ENCODE data around the gene KIF23.

Gene KIF23

GRCh38 chr15:69486481-69487110, 72.4 kb downstream of the KIF23 start:
- no peak for TF ChIP-seq ZBTB7A (IDR thresholded peaks at IDR 0.05; ENCODE audit: low read depth)
- TF ChIP-seq, protein P1, sequence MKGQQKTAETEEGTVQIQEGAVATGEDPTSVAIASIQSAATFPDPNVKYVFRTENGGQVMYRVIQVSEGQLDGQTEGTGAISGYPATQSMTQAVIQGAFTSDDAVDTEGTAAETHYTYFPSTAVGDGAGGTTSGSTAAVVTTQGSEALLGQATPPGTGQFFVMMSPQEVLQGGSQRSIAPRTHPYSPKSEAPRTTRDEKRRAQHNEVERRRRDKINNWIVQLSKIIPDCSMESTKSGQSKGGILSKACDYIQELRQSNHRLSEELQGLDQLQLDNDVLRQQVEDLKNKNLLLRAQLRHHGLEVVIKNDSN (IDR thresholded peaks at IDR 0.05): no peak
- TF ChIP-seq EP300 (IDR thresholded peaks at IDR 0.05; ENCODE audit: borderline replicate concordance): no peak
- no peak for TF ChIP-seq CEBPB (IDR thresholded peaks at IDR 0.05)
- TF ChIP-seq, protein P2, sequence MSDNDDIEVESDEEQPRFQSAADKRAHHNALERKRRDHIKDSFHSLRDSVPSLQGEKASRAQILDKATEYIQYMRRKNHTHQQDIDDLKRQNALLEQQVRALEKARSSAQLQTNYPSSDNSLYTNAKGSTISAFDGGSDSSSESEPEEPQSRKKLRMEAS (IDR thresholded peaks at IDR 0.05): no peak
- TF ChIP-seq, protein P3, sequence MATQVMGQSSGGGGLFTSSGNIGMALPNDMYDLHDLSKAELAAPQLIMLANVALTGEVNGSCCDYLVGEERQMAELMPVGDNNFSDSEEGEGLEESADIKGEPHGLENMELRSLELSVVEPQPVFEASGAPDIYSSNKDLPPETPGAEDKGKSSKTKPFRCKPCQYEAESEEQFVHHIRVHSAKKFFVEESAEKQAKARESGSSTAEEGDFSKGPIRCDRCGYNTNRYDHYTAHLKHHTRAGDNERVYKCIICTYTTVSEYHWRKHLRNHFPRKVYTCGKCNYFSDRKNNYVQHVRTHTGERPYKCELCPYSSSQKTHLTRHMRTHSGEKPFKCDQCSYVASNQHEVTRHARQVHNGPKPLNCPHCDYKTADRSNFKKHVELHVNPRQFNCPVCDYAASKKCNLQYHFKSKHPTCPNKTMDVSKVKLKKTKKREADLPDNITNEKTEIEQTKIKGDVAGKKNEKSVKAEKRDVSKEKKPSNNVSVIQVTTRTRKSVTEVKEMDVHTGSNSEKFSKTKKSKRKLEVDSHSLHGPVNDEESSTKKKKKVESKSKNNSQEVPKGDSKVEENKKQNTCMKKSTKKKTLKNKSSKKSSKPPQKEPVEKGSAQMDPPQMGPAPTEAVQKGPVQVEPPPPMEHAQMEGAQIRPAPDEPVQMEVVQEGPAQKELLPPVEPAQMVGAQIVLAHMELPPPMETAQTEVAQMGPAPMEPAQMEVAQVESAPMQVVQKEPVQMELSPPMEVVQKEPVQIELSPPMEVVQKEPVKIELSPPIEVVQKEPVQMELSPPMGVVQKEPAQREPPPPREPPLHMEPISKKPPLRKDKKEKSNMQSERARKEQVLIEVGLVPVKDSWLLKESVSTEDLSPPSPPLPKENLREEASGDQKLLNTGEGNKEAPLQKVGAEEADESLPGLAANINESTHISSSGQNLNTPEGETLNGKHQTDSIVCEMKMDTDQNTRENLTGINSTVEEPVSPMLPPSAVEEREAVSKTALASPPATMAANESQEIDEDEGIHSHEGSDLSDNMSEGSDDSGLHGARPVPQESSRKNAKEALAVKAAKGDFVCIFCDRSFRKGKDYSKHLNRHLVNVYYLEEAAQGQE (IDR thresholded peaks at IDR 0.05; ENCODE audit: low read depth): no peak
- no peak for TF ChIP-seq TCF12 (IDR thresholded peaks at IDR 0.05; ENCODE audit: low read depth)
- no peak for TF ChIP-seq TEAD4 (IDR thresholded peaks at IDR 0.05)
- no peak for TF ChIP-seq TAF1 (IDR thresholded peaks at IDR 0.05; ENCODE audit: low read depth)
- TF ChIP-seq NFIC (IDR thresholded peaks at IDR 0.05): no peak
- TF ChIP-seq EGR1 (IDR thresholded peaks at IDR 0.05): no peak
- TF ChIP-seq CREB1 (IDR thresholded peaks at IDR 0.05; ENCODE audit: low read depth): no peak
- no peak for TF ChIP-seq FOXM1 (IDR thresholded peaks at IDR 0.05; ENCODE audit: borderline replicate concordance, low read depth)
- no peak for TF ChIP-seq RAD21 (IDR thresholded peaks at IDR 0.05; ENCODE audit: low read depth)
- TF ChIP-seq YY1 (IDR thresholded peaks at IDR 0.05; ENCODE audit: low read depth): no peak

- TF ChIP-seq, protein P1 (IDR thresholded peaks at IDR 0.05): no peak
- TF ChIP-seq, protein P2 (IDR thresholded peaks at IDR 0.05): no peak
Observed at GRCh38 chr15:69489073-69489571, 75.0 kb downstream of the KIF23 start.

- TF ChIP-seq TEAD4 (IDR thresholded peaks at IDR 0.05): no peak
- TF ChIP-seq, protein P3 (IDR thresholded peaks at IDR 0.05; ENCODE audit: low read depth): no peak
- TF ChIP-seq EP300 (IDR thresholded peaks at IDR 0.05; ENCODE audit: borderline replicate concordance): no peak
- TF ChIP-seq FOXM1 (IDR thresholded peaks at IDR 0.05; ENCODE audit: borderline replicate concordance, low read depth): no peak
- TF ChIP-seq TAF1 (IDR thresholded peaks at IDR 0.05; ENCODE audit: low read depth): no peak
- TF ChIP-seq NFIC (IDR thresholded peaks at IDR 0.05): no peak
- TF ChIP-seq CREB1 (IDR thresholded peaks at IDR 0.05; ENCODE audit: low read depth): no peak
Observed at GRCh38 chr15:69490356-69491037, 76.3 kb downstream of the KIF23 start.

DNA sequence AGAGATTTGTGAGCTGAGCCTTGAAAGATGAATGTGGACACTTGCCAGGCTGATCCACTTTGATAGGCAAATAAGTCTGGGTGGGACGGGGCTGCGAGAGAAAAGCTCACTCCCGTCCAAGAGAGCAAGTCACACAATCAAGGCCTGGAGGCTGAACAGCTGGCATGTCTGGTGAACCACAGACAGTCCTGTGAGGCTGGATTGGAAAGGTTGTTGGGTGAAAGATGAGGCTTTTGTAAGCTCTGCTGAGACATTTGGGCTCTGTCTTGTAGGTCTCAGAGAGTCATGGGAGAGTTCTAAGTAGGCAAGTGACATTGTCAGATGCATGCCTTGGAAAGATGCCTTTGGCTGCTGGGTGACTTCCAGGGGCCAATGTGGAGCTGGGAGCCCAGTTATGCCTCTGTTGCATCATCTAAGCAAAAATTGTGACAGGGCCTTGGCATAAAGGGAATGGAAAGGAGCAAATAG, 76.9 kb downstream of the KIF23 start:
- TF ChIP-seq ZBTB7A (IDR thresholded peaks at IDR 0.05; ENCODE audit: low read depth) (no peak), YY1 (IDR thresholded peaks at IDR 0.05; ENCODE audit: low read depth) (no peak), RAD21 (IDR thresholded peaks at IDR 0.05; ENCODE audit: low read depth) (no peak), EGR1 (IDR thresholded peaks at IDR 0.05) (no peak), NFIC (IDR thresholded peaks at IDR 0.05) (no peak), FOXM1 (IDR thresholded peaks at IDR 0.05; ENCODE audit: borderline replicate concordance, low read depth) (no peak), TCF12 (IDR thresholded peaks at IDR 0.05; ENCODE audit: low read depth) (no peak), EP300 (IDR thresholded peaks at IDR 0.05; ENCODE audit: borderline replicate concordance) (no peak), TEAD4 (IDR thresholded peaks at IDR 0.05) (no peak), TAF1 (IDR thresholded peaks at IDR 0.05; ENCODE audit: low read depth) (no peak), CEBPB (IDR thresholded peaks at IDR 0.05) (no peak), CREB1 (IDR thresholded peaks at IDR 0.05; ENCODE audit: low read depth) (no peak)
- TF ChIP-seq, protein P3 (IDR thresholded peaks at IDR 0.05; ENCODE audit: low read depth): no peak
- TF ChIP-seq, protein P2 (IDR thresholded peaks at IDR 0.05): no peak
- TF ChIP-seq, protein P1 (IDR thresholded peaks at IDR 0.05): no peak

Data from Ishikawa (cell line).